Measurements from ENCODE around the gene DOCK10.

The DOCK10 gene

DNA sequence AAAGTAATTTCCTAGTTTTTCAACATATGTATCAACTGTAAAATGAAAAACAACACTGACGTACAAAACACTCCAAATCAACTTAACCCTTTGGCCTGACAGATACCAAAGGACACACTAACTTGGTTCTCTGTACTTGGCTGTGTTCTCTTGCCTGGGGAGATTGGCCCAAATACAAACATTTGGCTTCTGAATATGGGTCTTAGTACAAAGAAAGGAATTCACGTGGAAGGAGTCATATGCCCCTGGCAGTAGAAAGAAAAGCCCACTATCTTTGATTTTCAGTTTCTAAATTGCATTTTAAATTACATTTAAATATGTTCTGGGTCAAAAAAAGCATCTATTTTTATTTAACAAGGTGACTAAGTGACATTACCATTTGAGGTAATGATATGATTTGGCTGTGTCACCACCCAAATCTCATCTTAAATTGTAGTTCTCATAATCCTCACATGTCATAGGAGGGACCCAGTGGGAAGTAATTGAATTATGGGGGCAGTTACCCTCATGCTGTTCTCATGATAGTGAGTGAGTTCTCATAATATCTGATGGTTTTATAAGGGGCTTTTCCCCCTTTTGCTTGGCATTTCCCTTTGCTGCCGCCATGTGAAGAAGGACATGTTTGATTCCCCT is 172.6 kb downstream of the DOCK10 start:
- DNase-seq, result no peak

DNA sequence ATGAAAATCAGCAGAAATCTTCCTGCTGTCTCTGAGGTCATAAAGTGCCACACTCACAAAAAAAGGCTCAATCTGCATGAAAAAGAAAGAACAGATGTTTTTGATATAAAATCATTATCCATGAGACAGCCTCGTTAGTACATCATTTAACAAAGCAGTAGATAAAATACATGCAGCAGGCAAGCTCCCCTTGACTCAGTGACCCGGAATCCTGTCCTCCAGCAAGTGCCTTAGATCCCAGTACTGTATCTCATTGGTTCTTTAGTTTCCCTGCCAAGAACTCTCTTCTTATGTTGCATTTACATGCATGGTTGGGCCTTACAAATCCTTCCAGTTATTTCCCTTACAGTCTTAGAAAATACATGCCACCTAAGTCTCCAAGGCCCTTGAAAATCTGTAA is 177.3 kb downstream of the DOCK10 start:
- DNase-seq, result no peak

DNA sequence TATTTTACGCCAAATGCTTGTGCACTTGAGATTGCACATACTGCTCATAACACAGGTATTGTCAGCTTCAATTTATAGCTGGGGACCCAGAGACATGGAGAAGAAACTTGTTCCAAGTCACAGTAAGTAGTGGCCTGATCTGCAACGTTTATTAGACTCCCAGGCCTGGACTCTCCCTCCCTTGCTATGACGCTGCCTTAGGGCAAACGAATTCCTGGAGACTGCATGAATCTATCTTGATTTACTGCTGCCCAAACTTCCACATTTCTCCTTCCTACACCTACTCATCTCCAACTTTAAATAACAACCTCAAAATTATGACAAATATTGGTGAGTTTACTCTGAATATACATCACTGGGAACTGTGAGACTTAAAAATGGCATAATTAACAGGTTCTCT is 181.0 kb downstream of the DOCK10 start:
- DNase-seq, result no peak

DNA sequence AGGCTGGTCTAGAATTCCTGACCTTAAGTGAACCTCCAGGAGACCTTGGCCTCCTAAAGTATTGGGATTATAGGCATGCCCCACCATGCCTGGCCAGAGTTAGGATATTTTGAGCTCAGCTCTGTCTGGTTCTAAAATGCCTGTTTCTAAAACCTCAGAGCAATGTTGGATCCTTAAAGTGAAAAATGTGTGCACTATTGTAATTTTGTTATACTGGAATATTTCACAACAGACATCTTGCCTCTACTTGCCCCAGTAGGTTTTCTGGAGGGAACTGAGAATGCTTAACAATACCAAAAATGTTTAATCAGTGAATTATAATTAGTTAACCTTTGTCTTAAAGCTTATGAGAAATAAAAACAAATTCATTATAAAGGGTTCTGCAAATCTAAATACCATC is 181.5 kb downstream of the DOCK10 start:
- DNase-seq, result no peak

DNA sequence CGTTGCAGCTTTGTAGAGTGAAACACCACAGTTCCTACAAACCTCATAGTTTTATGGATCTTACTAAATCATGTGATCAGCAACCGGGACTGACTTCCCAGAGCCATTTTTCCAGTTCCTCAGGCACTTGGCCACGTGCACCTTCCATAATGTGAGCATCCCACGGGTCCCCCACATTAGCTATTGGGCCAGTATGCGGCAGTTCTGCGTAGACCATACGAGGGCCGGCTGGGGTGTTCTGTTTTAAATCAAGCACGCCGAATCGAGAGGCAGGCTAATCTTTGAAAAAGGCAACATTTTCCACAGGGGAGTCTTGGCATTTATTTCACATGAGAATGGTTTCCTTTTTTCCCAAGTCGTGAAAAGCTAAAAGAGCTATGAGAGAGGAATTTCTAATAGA is 190.5 kb downstream of the DOCK10 start:
- no peak for DNase-seq

DNA sequence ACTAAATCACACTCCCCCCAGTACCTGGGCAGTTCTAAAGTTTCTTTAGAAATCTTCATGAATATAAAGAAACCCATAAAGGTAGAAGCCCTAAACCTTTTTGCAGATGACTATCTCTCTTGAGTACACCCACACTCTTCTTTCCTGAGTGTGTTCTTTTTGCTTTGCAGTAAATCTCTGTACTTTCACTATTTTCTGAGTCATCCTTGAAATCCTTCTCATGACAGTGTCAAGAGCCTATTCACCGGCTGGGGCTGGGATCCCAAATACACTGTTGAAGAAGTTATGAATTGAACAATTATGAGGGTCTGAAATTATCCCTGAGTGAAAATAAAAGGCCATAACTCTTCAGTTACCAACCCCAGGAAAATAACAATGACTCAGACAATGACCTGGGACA is 192.2 kb downstream of the DOCK10 start:
- DNase-seq, result no peak

DNA sequence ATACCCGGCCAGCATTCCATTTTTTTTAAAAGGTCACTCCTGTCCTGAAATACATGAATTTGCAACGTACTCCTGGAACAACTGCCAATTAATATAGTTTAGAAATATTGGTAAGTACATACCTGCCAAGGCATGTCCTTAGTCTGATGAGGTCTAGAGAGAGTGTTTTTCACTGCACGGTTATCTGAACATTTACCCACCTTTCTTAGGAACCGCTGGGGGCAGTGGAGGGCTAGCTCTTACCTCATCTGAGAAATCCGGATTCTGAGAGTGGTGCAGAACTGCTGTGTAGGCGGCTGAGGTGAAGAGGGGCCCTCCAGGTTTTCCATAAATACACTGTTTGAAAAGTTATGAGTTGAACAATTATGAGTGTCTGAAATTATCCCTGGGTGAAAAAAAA is 193.0 kb downstream of the DOCK10 start:
- no peak for DNase-seq

DNA sequence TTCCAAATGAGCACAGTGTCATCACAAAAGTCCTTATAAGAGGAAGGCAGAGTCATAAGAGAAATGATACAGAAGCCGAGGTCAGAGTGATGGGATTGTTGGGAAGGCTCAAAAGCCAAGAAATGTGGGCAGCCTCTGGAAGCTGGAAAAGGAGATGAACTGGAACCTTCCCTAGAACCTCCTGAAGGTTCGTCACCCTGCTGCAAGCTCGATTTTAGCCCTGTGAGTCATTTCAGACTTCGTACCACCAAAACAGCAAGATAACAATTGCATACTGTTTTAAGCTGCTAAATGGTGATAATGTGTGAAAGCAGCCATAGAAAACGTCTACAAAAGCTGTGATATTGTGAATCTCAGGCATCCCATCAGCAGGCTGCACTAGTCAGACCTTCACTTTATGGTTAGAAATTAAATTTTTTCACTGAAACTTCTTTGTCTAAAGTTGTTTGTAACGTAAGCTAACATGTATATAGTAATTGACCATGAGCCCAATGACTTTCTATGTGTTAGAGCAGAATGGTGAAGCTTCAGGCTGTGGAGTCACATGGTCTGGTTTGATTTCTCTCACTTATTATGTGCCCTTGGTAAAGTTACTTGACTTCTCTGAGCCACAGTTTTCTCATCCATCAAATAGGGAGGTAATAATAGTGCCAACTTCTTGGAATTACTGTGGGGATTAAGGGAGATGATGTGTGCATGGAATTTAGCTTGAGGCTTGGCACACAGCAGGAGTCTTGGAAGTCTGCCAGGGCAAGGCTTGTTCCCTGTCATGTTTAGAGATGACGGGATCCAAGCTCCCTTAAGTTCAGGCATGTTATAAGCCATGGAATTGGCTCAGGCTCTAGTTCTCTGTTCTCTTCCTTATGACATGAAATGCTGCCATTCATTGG is 194.1 kb downstream of the DOCK10 start:
- DNase-seq, result peak; percentile 63

DNA sequence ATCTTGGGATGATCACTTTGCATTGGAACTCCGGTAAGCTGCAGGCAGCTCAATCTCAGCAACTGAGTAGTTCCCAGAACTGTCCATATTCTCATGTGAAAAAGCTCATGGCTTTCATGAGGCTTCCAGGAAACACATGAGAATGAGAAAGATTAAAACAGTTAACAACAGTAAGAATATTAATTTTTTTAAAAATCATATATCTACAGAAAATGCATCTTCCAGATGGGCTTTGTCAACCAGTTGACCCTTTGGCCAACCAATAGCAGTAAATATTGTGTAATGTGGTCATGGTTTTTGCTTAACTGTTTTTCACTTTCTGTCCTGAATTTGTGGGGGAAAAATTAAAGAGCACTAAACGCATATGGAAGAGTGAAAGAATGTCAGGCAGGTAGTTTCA is 194.9 kb downstream of the DOCK10 start:
- DNase-seq, result no peak

DNA sequence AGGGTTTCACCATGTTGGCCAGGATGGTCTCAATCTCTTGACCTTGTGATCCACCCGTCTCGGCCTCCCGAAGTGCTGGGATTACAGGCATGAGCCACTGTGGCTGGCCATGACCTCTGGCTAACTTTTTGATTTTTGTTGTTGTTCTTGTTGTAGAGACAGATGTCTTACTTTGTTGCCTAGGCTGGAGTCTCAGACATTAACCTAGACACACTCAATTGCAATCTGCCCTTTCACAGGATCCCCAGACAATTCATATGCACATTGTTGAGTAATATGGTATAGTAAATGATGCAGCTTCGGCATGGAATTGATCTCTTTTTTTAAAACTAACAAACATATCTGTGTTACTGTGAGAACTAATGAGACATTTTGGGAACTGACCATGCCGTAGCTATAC is 195.6 kb downstream of the DOCK10 start:
- DNase-seq, result no peak

DNA sequence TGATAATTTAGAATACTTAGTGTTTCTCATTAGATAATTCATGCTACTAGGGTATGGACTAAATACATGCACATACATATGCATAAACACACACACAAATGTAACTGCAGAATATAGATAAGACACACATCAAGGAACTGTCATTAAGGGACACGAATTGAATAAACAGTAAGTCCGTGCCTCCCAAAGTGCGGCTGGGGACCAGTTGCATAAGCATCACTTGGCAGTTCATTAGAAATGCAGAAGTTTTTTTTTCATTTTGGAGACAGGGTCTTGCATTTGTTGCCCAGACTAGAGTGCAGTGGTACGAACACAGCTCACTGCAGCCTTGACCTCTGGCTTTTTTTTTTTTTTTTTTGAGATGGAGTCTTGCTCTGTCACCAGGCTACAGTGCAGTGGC is 196.1 kb downstream of the DOCK10 start:
- DNase-seq, result no peak

DNA sequence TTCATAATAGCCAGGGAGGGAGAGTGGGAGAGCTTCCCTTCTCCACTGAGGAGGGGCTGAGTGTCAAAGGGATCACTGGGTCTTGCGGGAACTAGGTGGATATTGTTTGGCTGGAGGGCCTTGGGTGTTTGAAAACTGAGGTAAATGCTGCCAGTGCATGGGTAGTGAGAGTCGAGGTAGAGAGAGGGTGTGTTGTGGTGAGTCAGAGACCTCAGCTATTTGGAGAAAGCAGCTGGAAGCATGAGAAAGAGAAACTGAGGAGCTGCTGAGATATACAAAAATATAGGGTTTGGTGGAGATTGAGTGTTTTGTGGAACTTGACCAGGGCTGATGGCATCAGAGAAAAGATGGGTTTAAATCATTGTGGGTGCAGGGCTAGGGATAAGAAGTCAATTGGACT is 199.1 kb downstream of the DOCK10 start:
- DNase-seq, result no peak

DNA sequence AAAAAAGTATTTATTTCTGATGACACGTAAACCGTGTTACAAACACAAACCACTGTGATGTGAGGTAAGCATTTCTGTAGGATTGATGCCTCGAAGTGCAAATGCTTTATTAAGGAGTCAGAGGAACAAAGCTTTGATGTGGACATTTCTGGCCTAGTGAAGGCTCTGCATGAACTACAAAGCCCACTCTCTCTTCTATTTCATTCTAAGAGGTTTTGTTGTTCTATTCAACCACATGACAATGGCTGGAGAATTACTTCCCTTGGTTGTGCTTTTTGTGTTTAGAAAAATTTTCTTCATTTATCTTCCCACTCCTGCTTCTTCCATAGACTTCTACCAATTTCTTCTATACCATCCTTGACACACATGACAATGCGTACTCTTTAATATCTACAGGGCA is 200.4 kb downstream of the DOCK10 start:
- no peak for DNase-seq

DNA sequence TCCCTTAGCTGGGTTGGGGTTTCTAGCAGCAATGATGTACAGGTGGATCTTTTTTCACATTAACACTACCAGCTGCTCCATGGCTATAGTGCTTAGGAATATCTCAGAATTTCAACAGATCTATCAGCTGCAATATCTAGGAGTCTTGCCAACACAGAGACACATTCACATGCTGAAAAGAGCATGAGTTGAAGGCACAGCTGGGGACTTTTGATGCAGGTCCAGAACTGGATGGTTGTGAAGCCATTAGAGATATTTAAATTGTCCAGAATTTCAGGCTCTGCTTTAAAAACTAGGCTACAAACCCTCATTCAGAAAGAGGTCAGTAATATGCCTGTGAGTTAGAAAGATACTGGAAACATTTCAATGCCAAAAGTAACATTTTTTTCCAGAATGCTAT is 203.9 kb downstream of the DOCK10 start:
- DNase-seq, result no peak

DNA sequence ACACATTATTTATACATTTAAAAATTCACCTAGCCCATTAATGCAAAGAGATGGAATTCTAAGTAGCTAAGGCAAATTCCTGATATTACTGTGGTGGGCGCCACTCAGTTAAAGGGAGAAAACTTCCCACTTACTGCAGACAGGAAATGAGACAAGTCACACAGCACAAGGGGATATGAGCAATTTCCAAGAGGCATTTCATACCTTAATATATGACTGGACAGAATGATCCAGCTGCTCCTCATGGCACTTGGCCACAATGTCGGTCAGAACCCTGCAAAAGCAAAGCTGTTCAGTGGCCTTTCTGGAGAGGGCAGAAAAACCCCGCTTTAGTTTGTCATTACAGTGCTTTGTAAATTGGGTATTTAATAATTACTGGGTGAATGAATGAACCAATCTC is 204.7 kb downstream of the DOCK10 start:
- no peak for DNase-seq

DNA sequence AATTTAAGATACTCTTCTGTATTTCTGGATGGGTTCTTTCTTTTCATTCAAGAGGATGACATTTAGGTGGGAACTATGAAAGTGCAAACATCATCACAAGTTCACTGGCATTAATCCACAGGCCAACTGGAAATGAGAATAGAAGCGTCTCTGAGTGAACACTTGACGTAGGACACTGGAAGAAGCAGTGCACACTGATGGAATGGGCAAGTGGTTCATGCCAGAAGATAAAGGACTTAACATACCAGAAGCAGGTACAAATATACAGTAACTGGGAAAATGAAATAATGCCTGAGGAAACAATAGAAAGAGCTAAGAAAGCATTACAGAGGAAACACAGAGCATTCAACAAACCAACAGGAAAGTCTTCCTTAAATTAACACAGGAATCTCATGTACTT is 205.2 kb downstream of the DOCK10 start:
- DNase-seq, result no peak

DNA sequence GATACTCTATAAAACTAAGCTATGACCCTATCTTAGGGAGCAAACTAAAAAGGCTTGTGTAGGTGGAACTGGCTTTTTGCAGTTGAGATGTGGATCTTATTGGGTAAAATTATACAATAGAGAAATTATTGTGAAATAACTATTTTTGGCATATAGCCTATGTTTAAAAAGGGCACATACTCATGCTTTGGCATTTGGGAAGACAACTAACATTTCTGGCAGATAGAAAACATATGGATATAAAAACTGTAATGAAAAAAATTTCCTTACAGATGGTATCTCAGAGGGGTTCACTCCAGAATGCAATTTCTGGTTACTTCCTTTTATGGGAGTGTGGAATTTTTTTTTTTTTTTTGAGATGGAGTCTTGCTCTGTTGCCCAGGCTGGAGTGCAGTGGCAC is 206.0 kb downstream of the DOCK10 start:
- no peak for DNase-seq

DNA sequence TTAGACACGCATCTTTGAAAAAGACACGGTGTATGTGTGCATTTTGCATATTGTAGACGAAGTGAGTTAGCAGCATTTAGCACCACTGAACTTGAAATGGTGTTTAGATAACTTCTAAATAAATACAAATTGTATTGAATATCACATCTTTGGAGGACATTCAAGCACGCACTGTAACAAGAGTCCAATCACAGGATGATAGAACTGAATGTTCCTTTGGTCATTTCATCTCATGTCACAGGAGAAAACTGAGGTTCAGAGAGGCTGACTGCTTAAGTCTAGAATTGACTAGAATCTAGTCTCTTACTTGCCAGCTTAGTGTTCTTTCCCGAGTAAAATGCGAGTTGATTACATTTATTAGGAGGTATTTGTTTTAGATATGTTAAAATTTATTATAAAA is 206.9 kb downstream of the DOCK10 start:
- no peak for DNase-seq

DNA sequence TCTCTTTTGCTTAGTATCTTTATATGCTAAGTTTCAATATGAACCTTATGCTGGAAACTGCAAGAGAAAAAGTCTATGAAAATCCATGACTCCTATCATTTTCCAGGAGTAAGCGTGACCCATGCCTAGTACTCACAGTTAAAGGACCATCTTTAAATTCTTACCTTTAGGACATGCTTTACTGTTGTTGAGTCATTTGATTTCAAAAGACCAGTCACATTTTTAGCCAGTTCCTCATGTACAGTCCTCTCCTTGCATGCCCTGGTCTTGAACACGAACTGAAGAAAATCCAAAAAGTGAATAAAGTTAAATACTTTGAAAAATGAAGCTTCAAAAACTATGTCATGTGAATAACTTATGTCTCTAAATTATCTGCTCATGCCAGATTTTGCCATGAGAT is 208.3 kb downstream of the DOCK10 start:
- no peak for DNase-seq

DNA sequence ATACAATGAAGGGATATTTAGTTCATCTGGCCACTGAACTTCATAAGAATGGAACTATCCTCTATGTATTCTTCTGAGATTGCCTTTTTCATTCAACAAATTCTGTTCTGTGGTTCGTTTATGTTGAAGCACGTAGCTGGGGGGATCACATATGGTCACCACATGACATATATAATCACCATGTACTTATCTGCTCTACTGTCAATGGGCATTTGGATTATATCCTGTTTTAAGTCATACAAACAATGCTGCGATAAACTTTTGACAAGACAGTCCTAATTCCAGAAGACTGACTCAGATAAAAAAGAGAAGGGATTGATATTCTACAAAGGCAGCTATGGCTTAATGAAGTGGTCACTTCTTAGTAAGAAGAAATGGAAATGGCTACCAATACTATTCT is 210.1 kb downstream of the DOCK10 start:
- DNase-seq, result no peak

DNA sequence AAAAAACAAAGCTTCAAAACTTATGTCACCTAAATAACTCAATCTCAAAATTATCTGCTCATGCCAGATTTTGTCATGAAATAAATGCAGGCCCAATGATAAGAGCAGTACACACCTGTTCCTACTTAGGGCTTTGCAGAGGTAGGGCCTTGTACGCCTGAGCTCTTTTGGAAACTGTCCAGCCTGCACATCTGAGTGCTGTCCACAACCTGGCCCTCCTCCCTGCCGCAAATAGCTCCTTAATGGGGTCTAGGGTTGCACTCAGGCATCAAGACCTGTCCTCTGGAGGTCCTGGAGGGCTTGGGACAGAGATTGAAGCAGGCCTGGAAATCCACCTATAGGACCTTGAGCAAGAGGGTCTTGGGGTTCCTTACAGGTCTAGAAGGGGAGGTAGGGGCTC is 210.7 kb downstream of the DOCK10 start:
- no peak for DNase-seq

DNA sequence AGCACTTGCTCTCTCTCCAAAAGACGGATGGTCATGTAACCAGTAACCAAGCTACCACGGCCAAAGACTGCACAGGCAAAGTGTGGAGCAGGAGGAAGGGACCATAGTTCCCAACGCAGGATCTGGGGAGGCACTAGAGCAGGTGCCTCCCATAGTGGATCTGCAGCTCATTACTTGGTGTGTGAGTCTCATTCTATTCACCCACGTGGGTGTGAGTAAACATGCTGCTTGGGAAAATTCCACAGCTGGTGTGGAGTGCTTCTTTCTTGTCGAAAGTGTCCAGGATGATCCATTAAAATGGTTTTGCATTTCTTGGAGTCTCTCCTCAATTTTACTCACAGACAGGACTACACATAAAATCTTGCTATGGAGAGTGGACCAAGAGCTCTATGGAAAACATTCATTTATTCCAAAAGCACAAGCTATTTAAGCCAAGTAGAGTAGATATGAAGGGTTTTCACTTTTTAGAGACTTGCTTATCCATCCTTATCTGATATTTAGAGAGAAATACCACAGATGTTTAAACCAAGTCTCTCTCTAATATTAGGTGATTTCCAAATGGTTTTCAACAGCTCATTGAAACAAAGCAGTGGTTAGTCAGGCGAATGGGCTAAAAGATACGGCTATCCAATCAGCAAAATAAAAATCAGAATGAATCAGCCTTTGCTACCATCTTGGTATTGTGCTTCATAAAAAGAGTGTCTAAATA is 221.8 kb downstream of the DOCK10 start:
- DNase-seq, result no peak

DNA sequence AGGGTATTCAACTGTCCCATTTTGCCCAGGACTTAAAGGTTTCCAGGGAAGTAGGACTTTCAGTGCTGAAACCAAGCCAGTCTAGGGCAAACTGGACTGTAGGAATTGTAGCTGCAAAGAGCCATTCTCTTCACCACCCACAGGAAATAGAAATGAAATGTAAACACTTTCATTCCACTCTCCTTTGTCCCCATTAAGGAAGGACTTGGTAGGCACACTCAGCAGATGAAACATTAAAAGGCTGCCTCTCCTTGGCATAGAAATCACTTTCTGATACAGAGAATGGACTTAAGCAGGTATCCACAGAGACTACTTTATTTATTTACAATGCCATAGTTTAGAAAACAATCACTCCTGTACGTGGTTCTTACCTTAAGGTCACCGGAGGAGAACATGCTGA is 223.2 kb downstream of the DOCK10 start:
- no peak for DNase-seq

DNA sequence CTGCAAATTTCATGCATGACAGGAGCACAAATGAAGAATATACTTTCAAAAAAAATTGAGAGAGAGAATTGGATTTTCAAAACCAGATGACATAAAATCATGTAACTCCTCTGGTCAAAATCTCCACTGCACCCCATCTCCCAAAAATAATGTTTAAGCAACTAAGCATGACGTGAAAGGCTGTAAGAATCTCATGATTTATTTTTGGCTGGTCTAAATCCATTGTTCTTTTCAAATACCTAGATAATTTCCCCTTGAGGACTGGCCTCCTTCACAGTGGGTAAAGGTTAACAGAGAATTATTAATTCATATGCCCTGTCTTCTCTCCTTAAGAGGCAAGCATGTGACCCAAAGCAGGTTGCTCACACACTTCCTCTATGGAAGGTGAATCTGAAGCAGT is 224.6 kb downstream of the DOCK10 start:
- DNase-seq, result no peak

Measured in NCI-H1105 (cell line).